WERI-Rb-1 (cell line): ENCODE measurements around the gene PDHX.
A peak's percentile ranks its signal among the peaks of the same experiment; 100 is the strongest.

Source experiments
- DNase-seq: peaks from one replicate; pipeline ENCODE4 v3.0.0-alpha.2; 2020
- H3K27ac ChIP-seq: fragments of 250-450 bp; sonication (Bioruptor Pico); 2 replicates; pipeline ENCODE4 v1.5.1; 2020; ENCODE audit warnings: mild to moderate bottlenecking, moderate library complexity
- H3K27me3 ChIP-seq: fragments of 250-450 bp; sonication (Bioruptor Pico); 2 replicates; pipeline ENCODE4 v1.5.1; 2021; ENCODE audit warnings: mild to moderate bottlenecking, low read depth, moderate library complexity; ENCODE audit not compliant: insufficient read depth, severe bottlenecking
- H3K36me3 ChIP-seq: fragments of 250-450 bp; sonication (Bioruptor Pico); 2 replicates; pipeline ENCODE4 v1.5.1; 2020; ENCODE audit warnings: mild to moderate bottlenecking, moderate library complexity
- H3K4me3 ChIP-seq: 2 replicates; pipeline ENCODE4 v1.5.1; 2011; ENCODE audit warnings: low read depth, mild to moderate bottlenecking, control low read depth, low read length
- H3K9me3 ChIP-seq: fragments of 250-450 bp; sonication (Bioruptor Pico); 2 replicates; pipeline ENCODE4 v1.5.1; 2021; ENCODE audit warnings: mild to moderate bottlenecking, moderate library complexity; ENCODE audit not compliant: severe bottlenecking
- TF ChIP-seq, protein P1 (sequence below): IDR thresholded peaks from 2 replicates; pipeline ENCODE4 v1.5.1; 2011; ENCODE audit warnings: low read depth, mild to moderate bottlenecking, control low read depth, inconsistent platforms, low read length

The PDHX gene

DNA sequence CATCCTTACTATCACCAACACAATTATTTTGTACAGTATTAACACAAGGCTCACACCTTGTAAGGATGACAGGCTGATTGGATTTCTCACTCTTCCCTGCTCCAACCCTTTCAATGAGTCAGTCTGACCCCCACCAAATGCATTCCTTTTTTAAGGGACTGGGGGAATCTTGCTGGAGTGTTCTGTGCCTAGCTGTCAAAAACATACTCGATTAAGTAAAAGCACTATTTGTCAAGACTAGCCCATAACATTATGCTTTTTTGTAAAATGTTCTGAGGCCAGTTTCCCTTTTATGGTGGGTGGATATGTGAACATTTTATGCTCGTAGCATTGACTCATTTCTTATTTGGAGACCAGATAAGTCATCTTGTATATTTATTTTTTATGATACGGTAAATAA lies 87.2 kb downstream of the PDHX start:
- Histone ChIP-seq H3K27me3 (no peaks in the 10 kb centered on the region), H3K4me3 (no peak overlapping the region), H3K36me3 (no peaks in the 10 kb centered on the region), H3K27ac (no peak overlapping the region), H3K9me3 (no peaks in the 10 kb centered on the region)
- DNase-seq = no peak
- TF ChIP-seq, protein P1, sequence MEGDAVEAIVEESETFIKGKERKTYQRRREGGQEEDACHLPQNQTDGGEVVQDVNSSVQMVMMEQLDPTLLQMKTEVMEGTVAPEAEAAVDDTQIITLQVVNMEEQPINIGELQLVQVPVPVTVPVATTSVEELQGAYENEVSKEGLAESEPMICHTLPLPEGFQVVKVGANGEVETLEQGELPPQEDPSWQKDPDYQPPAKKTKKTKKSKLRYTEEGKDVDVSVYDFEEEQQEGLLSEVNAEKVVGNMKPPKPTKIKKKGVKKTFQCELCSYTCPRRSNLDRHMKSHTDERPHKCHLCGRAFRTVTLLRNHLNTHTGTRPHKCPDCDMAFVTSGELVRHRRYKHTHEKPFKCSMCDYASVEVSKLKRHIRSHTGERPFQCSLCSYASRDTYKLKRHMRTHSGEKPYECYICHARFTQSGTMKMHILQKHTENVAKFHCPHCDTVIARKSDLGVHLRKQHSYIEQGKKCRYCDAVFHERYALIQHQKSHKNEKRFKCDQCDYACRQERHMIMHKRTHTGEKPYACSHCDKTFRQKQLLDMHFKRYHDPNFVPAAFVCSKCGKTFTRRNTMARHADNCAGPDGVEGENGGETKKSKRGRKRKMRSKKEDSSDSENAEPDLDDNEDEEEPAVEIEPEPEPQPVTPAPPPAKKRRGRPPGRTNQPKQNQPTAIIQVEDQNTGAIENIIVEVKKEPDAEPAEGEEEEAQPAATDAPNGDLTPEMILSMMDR = no peak

DNA sequence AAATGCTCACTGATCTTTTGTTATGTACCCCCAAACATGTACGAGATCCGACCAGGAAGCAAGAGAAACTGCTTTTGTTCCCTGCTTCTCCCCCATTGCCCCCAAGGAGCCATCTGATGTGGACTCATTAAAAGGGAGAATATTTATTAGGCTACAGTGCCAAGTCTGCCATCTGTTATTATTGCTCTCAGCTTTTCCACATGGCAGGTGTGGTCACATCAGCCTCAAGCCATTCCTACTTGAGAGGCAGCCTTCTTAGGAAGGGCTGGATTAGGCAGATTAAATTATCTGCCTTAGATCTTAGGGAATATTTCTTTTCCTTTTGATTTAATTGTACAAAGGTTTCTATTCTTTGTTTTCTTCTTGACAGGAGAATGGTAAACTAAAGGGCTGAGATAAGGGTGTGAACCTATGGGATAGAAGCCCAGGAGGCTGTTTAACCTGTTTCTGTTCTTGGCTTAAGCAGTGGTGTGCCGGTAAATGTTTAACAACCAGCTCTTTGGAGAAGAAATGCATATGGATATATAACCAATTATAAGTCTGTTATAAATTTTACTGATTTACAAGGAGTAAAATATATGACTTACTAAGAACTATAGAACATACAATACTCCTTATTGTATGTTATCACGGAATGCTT lies 88.8 kb downstream of the PDHX start:
- peak; percentile 9 for DNase-seq
- Histone ChIP-seq H3K9me3 (no peaks in the 10 kb centered on the region), H3K27ac (no peak overlapping the region), H3K36me3 (no peaks in the 10 kb centered on the region), H3K27me3 (no peaks in the 10 kb centered on the region), H3K4me3 (no peak overlapping the region)
- TF ChIP-seq, protein P1 = no peak

DNA sequence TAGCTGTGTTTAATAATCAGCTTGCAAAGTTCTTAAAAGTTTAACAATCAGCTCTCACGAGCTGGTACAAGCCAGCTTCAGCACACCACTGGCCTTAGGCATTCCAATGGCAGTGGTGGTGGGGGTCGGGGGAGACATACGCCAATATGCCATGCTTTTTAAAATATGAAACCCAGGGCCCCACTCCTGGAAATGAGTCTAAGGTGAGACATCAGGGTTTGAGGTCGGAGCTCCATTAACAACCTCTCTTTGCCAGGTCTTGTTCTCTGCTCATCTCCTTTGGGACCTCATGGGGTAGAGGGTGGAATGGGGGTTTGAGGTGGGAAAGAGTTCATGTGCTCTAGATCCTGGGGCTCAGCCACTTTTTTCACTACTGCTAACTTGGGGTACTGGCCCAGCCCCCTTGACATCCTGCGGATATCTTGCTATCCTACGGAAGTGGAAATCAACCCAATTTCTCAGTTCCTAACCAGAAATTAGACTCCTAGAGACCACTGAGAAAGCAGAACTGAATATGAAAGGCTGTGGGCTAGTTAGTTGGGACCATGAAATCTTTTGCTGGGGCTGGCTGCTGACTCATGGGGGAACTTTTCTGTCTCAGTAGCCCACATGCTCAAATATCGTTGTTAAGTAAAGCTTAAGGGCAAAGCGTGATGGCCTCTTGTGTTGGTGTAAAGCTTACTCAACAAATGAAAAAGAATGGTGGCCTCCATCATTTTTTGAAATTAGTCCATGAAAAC lies 90.1 kb downstream of the PDHX start:
- TF ChIP-seq, protein P1 = no peak
- Histone ChIP-seq H3K36me3 (no peaks in the 10 kb centered on the region), H3K9me3 (no peaks in the 10 kb centered on the region), H3K27me3 (no peaks in the 10 kb centered on the region), H3K4me3 (no peak overlapping the region), H3K27ac (no peak overlapping the region)
- DNase-seq = no peak

DNA sequence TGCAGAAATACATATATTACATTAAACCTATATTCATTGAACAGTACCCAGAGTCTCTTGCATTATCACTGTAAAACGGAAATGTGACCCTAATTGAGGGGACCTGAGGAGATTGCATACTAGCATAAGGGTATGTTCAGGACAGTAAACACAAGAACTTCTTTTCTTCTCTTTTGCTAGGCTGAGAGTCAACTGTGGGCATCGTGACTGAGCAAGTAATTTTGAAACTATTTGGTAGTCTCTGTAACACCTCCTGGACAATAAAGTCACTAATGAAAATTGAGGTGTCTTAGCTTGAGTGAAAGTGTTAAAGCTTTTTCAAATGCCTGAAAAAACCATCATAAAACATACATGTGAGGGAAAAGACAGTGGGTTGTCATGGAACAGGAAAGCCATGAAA lies 90.9 kb downstream of the PDHX start:
- Histone ChIP-seq H3K27ac (no peak overlapping the region), H3K36me3 (no peaks in the 10 kb centered on the region), H3K9me3 (no peaks in the 10 kb centered on the region), H3K4me3 (no peak overlapping the region), H3K27me3 (no peaks in the 10 kb centered on the region)
- TF ChIP-seq, protein P1 = no peak
- no peak for DNase-seq

DNA sequence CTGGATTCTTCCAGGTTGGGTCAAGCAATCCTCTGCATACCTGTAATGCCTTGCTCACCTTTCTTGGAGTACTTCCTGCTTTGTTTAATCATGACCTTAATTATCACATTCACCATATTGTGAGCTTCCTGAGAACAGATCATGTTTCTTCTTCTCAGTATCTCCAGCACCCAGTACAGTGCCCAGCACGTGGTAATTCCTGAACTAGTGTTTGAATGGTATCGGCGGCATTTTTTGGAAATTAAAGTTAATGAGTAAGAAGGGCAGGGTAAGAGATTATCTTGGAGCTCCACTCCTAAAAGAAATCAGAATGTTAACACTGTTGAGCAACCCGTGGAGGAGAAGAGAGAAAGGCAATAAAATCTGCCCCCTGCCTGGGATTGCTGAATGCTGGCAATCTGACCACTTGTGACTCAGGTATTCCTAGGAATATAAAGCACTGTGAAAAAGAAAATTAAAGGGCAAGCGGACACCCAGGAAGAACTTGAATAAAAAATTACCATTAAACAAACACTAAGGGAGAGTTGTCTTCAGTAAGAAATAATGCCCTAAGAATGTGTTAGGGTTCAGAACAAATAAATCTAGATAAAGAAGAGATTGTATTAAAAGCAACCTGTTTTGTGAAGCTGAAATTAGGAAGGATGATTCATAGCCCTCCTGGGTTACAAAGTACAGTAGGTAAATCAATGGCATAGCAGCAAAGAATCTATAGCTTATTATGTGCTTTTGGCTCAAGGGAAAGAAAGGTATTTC lies 92.9 kb downstream of the PDHX start:
- H3K9me3 ChIP-seq = no peaks in the 10 kb centered on the region
- no peak for DNase-seq
- no peak overlapping the region for H3K27ac ChIP-seq
- H3K36me3 ChIP-seq = no peaks in the 10 kb centered on the region
- no peaks in the 10 kb centered on the region for H3K27me3 ChIP-seq
- TF ChIP-seq, protein P1 = no peak
- H3K4me3 ChIP-seq = no peak overlapping the region
